ENCODE results near the gene SYCE3. TPM values are rescaled to one million over a fixed set of nuclear protein-coding genes. Genes with fewer than 3 reads are reported as not detected.

The SYCE3 gene
- total RNA-seq, 1 donor from 2014 or later, result not detected

DNA sequence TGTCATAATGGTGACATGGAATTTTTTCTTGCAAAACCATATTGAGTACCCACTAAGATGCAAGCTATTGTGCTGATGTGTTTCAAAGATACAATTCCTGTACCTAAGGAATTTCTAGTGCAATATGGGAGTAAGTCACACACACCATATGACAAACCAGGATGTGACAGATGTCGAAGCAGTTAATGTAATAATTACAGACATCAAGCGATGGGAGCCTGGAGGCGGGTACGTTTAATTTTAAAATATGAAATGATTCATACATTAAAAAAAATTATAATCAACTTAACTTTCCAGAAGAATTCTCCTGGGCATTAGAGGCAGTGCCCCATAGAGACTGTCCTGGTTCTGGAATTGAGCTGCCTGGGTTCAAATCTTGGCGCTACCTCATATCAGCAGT is 6.0 kb downstream of the SYCE3 start:
- Mint-ChIP-seq H3K4me3 (ENCODE audit: unreplicated experiment) (no peak overlapping the region), H3K4me1 (ENCODE audit: low read depth, unreplicated experiment) (peaks cover 2% of the 10 kb centered on the region), H3K9me3 (ENCODE audit: unreplicated experiment) (peaks cover 2% of the 10 kb centered on the region), H3K36me3 (ENCODE audit: unreplicated experiment) (no peaks in the 10 kb centered on the region), H3K27me3 (ENCODE audit: unreplicated experiment) (peaks cover 18% of the 10 kb centered on the region), H3K27ac (ENCODE audit: unreplicated experiment) (no peak overlapping the region)
- TF ChIP-seq, protein P1, sequence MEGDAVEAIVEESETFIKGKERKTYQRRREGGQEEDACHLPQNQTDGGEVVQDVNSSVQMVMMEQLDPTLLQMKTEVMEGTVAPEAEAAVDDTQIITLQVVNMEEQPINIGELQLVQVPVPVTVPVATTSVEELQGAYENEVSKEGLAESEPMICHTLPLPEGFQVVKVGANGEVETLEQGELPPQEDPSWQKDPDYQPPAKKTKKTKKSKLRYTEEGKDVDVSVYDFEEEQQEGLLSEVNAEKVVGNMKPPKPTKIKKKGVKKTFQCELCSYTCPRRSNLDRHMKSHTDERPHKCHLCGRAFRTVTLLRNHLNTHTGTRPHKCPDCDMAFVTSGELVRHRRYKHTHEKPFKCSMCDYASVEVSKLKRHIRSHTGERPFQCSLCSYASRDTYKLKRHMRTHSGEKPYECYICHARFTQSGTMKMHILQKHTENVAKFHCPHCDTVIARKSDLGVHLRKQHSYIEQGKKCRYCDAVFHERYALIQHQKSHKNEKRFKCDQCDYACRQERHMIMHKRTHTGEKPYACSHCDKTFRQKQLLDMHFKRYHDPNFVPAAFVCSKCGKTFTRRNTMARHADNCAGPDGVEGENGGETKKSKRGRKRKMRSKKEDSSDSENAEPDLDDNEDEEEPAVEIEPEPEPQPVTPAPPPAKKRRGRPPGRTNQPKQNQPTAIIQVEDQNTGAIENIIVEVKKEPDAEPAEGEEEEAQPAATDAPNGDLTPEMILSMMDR (IDR thresholded peaks at IDR 0.05; ENCODE audit: partially characterized antibody, unreplicated experiment), result no peak
- no peak for DNase-seq

DNA sequence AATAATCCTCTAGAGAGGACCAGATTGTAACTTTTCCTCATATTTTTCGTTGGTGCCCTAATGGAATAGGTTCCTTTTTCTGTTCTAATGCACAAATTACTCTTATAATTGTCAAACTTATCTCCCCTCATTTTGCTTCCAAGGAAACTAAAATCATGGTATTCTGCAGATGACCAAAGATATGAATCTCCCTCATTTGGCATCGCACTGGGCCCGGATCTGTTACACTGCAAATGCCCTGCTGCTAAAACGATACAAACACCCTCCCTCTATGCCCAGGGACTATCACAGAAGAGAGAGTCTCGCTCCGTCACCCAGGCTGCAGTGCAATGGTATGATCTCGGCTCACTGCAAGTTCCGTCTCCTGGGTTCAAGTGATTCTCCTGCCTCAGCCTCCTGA is 9.4 kb downstream of the SYCE3 start:
- TF ChIP-seq, protein P1 (IDR thresholded peaks at IDR 0.05; ENCODE audit: partially characterized antibody, unreplicated experiment), result no peak
- H3K9me3 Mint-ChIP-seq (ENCODE audit: unreplicated experiment), result no peaks in the 10 kb centered on the region
- DNase-seq, result no peak
- no peak overlapping the region for H3K27ac Mint-ChIP-seq (ENCODE audit: unreplicated experiment)
- no peak overlapping the region for H3K4me3 Mint-ChIP-seq (ENCODE audit: unreplicated experiment)
- H3K27me3 Mint-ChIP-seq (ENCODE audit: unreplicated experiment), result peaks cover 11% of the 10 kb centered on the region
- H3K4me1 Mint-ChIP-seq (ENCODE audit: low read depth, unreplicated experiment), result peaks cover 7% of the 10 kb centered on the region
- H3K36me3 Mint-ChIP-seq (ENCODE audit: unreplicated experiment), result no peaks in the 10 kb centered on the region

DNA sequence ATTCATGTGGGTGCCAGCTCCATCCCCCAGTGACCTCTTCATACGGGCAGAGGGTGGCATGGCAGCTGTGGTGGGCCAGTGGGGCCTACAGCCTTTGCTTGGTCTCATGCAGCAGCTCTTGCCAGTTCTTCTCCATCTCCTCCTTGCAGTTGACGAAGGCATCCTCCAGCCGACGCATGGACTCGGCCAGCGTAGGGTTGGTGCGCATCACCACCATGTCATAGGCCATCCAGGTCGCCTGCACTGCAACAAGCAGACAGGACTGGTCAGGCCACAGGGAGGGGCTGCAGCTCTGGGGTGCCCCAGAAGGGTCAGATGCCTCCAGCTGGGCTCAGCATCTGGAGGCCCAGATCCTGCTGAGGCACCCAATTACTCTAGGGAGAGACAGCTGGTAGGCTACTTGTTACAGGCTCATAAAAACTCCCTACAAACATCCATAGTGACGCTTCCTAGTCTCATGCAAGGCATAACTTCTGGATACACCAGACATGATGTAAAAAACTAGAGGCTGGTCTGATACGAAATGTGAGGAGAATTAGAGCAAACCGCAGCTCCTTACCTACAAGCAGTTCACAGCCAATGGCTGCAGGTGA is 11.5 kb downstream of the SYCE3 start:
- no peak for DNase-seq
- TF ChIP-seq, protein P1 (IDR thresholded peaks at IDR 0.05; ENCODE audit: partially characterized antibody, unreplicated experiment), result no peak
- H3K27me3 Mint-ChIP-seq (ENCODE audit: unreplicated experiment), result peaks cover 11% of the 10 kb centered on the region
- H3K4me1 Mint-ChIP-seq (ENCODE audit: low read depth, unreplicated experiment), result peaks cover 6% of the 10 kb centered on the region
- H3K4me3 Mint-ChIP-seq (ENCODE audit: unreplicated experiment), result no peak overlapping the region
- H3K9me3 Mint-ChIP-seq (ENCODE audit: unreplicated experiment), result no peaks in the 10 kb centered on the region
- no peak overlapping the region for H3K27ac Mint-ChIP-seq (ENCODE audit: unreplicated experiment)
- H3K36me3 Mint-ChIP-seq (ENCODE audit: unreplicated experiment), result no peaks in the 10 kb centered on the region

DNA sequence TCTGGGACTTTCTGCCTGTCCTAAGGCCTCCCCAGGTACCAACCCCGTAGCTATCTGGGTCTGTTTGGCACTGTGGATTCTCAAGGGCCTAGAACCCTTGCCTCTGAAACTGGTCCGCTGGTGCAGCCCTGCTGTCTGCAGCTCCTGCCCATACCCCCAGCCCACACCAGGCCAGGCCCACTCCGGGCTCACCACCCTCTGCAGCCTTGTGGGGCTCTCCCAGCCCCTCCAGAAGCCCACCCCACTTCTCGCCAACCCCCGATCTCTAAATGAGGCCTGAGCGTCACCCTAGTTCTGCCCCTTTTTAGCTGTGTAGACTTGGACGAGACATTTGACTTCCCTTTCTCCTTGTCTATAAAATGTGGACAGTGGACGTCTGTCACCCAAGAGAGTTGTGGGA is 12.3 kb downstream of the SYCE3 start:
- TF ChIP-seq, protein P1 (IDR thresholded peaks at IDR 0.05; ENCODE audit: partially characterized antibody, unreplicated experiment), result no peak
- DNase-seq, result no peak
- H3K4me3 Mint-ChIP-seq (ENCODE audit: unreplicated experiment), result peak overlapping the region; percentile 20
- H3K27me3 Mint-ChIP-seq (ENCODE audit: unreplicated experiment), result peaks cover 12% of the 10 kb centered on the region
- peak overlapping the region; percentile 38 for H3K27ac Mint-ChIP-seq (ENCODE audit: unreplicated experiment)
- H3K9me3 Mint-ChIP-seq (ENCODE audit: unreplicated experiment), result no peaks in the 10 kb centered on the region
- peaks cover 4% of the 10 kb centered on the region for H3K4me1 Mint-ChIP-seq (ENCODE audit: low read depth, unreplicated experiment)
- H3K36me3 Mint-ChIP-seq (ENCODE audit: unreplicated experiment), result no peaks in the 10 kb centered on the region

DNA sequence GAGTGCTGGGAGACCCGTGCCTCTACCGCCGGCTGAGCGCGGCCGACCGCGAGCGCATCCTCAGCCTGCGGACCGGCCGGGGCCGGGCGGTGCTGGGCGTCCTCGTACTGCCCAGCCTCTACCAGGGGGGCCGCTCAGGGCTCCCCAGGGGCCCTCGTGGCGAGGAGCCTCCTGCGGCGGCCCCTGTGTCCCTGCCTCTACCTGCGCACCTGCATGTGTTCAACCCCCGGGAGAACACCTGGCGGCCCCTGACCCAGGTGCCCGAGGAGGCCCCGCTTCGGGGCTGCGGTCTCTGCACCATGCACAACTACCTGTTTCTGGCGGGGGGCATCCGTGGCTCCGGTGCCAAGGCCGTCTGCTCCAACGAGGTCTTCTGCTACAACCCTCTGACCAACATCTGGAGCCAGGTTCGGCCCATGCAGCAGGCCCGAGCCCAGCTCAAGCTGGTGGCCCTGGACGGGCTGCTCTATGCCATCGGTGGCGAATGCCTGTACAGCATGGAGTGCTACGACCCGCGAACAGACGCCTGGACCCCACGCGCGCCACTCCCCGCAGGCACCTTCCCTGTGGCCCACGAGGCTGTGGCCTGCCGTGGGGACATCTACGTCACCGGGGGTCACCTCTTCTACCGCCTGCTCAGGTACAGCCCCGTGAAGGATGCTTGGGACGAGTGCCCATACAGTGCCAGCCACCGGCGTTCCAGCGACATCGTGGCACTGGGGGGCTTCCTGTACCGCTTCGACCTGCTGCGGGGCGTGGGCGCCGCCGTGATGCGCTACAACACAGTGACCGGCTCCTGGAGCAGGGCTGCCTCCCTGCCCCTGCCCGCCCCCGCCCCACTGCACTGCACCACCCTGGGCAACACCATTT is 13.6 kb downstream of the SYCE3 start:
- DNase-seq, result no peak
- Mint-ChIP-seq H3K27me3 (ENCODE audit: unreplicated experiment) (peaks cover 12% of the 10 kb centered on the region), H3K27ac (ENCODE audit: unreplicated experiment) (no peak overlapping the region), H3K4me3 (ENCODE audit: unreplicated experiment) (no peak overlapping the region), H3K36me3 (ENCODE audit: unreplicated experiment) (no peaks in the 10 kb centered on the region), H3K9me3 (ENCODE audit: unreplicated experiment) (no peaks in the 10 kb centered on the region), H3K4me1 (ENCODE audit: low read depth, unreplicated experiment) (peaks cover 4% of the 10 kb centered on the region)
- TF ChIP-seq, protein P1 (IDR thresholded peaks at IDR 0.05; ENCODE audit: partially characterized antibody, unreplicated experiment), result no peak
